RCC 7860 (cell line): ENCODE results near the gene PRSS36.
"Not testable (repeated sequence)": the region's sequence is repeated elsewhere in the genome, so short reads cannot be mapped to it uniquely, and the experiment has no call there.

ENCODE experiments used
- DNase-seq: peaks from one replicate; pipeline ENCODE4 v3.0.0-alpha.2; 2015; ENCODE audit warnings: low spot score
- FAIRE-seq: peaks from 2 replicates; lab custom pipeline; 2012; peaks lifted over from hg19 to GRCh38; lab: Jason Lieb, UNC

PRSS36 gene

DNA sequence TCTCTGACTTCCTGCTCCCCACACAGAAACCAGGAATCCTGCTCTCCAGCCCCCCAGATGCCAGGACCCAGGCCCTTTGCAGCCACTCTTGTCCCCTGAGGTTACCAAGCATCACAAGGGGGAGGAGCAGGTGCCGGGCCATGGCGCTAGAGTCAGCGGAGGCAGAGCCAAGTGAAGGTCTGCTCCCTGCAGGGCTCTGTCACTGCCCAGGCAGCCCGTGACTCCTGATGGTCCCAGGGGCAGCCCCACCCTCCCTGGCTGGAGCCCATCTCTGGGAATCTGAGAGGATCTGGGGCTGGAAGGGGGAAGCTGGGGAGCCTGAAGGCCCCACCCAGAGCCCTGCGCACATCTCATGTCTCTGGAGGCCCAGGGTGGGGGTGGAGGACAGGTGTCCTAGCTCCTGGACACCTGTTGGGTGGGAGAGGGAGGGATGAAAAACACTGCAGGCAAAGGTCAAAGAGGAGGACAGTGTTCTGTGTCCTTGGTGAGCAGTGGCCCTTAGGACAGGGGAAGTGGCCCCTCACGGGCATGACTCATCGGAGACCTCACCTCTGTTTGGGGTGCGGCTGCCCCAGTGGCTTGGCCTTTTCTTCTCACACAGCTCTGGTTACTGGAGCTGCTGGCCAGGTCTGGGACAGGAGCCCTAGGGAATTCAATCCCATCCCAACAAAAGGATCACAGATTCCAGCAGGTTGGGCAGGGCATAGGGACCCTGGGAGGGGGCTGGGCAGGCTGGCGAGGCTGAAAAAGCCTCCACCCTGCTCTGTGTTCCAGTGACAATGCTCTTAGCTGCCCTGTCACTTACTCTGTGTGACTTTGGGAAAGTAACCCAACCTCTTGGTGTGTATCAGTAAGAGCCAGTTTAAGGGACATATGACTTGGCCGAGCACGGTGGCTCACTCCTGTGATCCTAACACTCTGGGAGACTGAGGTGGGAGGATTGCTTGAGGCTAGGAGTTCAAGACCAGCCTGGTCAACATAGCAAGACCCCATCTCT, at the start of gene PRSS36:
TSS of gene PRSS36 (minus strand) at position 173 of the 997 bp plus-strand sequence. CDS start at position 142, 31 bp downstream.
- DNase-seq = no peak
- FAIRE-seq = no peak

- no peak for FAIRE-seq
- no peak for DNase-seq
These were observed 49.7 kb upstream of the PRSS36 start for GRCh38 chr16:31199430-31200041.

GRCh38 chr16:31198207-31198882, 48.5 kb upstream of the PRSS36 start:
- FAIRE-seq (no peak), DNase-seq (no peak)

GRCh38 chr16:31196324-31197088, 46.6 kb upstream of the PRSS36 start:
- DNase-seq (no peak), FAIRE-seq (no peak)

GRCh38 chr16:31195861-31196260, 46.0 kb upstream of the PRSS36 start:
- not testable (repeated sequence) for FAIRE-seq

DNA sequence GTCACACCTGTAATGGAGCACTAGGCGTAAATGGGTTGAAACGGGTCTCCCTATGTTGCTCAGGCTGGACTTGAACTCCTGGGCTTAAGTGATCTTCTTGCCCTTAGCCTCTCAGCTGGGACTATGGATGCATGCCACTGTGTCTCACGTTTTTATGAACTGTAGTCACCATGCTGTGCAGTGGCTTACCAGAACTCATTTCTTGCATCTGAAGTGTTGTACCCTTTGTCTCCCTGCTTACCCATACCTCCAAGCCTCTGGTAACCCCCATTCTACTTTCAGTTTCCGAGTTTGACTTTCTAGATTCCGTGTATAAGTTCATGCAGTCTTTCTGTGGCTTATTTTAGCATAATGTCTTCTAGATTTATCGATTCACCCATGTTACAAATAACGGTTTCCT, 45.0 kb upstream of the PRSS36 start:
- FAIRE-seq (no peak), DNase-seq (no peak)

More at GRCh38 chr16:31195861-31196260, 46.0 kb upstream of the PRSS36 start:
- DNase-seq = not testable (repeated sequence)

- FAIRE-seq (no peak), DNase-seq (no peak)
These were observed 44.0 kb upstream of the PRSS36 start for GRCh38 chr16:31193874-31194273.

DNA sequence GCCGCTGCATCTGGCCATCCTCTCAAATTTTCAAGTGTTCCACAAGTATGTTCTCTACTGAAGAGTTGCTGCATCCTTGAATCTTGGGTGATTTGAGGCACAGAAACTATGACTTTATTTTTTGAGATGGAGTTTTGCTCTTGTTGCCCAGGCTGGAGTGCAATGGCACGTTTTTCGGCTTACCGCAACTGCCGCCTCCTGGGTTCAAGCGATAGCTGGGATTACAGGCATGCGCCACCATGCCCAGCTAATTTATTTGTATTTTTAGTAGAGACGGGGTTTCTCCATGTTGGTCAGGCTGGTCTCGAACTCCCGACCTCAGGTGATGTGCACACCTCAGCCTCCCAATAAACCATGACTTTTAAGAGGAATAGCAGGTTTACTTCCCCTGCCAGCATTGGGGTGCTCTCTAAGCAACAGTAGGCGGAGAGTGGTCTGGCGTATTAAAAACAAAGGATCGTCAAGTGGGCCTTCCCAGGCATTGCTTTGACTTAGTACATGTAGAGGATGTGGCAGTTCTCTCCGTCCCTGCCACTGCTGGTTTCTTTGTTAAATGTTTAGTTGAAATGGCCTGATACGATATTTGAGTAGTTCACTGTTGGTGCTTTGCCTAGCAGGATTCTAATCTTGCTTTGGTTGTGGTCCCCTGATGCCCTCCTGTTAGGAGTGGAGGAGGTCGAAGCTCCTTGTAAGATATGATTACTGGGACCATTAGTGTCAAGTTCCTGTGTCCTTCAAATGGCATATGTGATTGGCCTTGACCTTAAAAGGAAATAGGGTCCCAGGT, 43.2 kb upstream of the PRSS36 start:
- FAIRE-seq = no peak
- DNase-seq = no peak

GRCh38 chr16:31191697-31192428, 42.0 kb upstream of the PRSS36 start:
- FAIRE-seq (no peak), DNase-seq (no peak)

DNA sequence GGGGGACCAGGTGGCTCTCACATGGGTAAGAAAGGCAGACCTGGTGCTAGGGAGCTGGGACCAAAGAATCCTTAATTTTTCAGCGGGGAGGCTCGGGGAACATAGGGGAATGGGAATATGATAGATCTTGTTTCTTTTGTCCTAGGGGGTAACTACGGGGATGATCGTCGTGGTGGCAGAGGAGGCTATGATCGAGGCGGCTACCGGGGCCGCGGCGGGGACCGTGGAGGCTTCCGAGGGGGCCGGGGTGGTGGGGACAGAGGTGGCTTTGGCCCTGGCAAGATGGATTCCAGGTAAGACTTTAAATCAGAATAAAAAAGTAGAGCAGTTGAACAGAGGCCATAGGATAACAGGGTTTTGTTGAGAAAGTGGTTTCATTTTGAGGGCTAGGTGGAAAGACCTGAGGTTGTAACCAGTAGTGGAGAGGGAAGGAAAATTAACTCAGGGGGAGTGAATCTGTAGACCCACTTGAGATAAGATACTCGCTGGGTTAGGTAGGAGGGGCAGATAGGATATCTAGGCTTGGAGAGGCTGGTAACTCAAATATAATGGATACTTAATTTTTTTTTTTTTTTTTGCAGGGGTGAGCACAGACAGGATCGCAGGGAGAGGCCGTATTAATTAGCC, 41.1 kb upstream of the PRSS36 start:
- FAIRE-seq (no peak), DNase-seq (no peak)

- FAIRE-seq (no peak), DNase-seq (no peak)
These were observed 40.2 kb upstream of the PRSS36 start for GRCh38 chr16:31190061-31190460.

- FAIRE-seq (no peak), DNase-seq (no peak)
These were observed 39.5 kb upstream of the PRSS36 start for GRCh38 chr16:31189412-31189778.

DNA sequence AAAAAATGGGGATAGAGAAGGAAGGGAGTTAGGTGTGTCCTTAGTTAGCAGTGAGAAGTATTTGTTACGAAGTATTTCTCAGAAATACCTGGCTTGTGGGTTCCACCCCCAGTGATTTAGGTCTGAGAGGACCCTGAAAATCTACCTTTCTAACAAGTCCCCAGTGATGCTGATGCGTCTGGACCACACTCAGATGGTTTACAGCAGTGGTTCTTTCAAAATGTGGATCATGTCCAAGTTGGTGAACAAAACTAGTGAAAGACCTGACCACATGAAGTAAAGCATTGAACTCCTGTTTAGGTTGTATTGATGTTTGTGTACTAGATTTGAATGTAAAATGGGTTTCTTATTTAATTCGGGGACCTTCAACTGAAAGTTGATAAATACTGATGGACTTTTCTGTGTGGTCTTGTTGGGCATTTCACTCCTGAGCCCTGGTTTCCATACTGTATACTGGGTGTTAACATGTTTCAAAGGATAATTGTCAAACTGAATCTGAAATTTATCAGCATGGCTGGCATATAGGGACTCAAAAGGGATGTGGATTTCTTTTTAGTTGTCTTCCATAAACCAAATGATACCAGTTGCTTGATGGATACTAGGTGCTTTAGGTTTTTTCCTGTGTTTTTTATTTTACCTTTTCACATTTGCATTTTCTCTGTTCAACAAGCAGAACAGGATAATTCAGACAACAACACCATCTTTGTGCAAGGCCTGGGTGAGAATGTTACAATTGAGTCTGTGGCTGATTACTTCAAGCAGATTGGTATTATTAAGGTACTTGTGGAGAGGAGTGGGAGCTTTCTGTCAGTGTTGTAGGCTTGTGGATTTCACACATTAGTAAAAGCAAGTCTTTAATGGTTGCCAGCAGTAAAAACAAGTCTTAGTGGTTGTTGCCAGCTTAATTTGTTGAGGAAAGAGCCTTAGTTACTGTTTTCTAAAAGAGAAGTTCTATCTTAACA, 38.9 kb upstream of the PRSS36 start:
- DNase-seq (no peak), FAIRE-seq (no peak)

DNA sequence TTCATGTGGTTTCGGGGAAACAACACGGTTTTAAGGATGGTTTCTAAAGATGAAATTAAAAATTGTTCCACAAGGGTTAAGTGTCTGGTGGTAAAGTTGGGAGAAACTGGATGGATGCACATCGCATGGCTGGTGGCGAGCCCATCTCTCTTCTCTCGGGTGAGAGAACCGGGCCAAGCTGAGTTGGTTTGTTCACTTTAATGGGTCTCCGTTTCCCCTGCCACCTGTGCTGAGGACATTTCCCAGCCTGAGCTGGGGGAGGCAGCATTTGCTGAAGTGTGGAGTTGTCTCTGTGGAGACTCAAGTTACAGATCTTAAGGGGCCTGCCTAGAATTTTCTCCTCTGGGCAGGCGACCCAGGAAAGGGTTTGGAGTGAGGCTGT, 37.9 kb upstream of the PRSS36 start:
- FAIRE-seq = no peak
- no peak for DNase-seq

- FAIRE-seq (no peak), DNase-seq (no peak)
These were observed 37.3 kb upstream of the PRSS36 start for GRCh38 chr16:31186930-31187807.

DNA sequence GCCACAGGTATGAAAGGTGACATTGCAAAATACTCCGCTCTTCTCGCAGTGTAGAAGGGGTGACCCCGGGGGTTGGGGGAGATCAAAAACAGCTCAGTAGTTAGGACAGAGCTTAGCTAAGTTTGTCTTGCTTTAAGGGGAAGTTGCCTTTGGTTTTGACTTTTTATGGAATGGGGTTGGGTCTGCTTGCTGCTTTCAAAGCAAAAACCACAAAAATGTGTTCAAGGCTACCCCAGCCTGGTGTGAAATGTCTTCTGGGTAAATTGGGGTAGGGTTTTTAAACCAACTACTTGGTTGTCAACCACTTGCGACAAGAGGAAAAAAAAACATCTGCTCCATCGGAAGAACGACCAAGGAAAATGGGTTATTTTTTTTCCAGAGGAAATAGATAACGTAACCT, 36.3 kb upstream of the PRSS36 start:
- DNase-seq (no peak), FAIRE-seq (no peak)

DNA sequence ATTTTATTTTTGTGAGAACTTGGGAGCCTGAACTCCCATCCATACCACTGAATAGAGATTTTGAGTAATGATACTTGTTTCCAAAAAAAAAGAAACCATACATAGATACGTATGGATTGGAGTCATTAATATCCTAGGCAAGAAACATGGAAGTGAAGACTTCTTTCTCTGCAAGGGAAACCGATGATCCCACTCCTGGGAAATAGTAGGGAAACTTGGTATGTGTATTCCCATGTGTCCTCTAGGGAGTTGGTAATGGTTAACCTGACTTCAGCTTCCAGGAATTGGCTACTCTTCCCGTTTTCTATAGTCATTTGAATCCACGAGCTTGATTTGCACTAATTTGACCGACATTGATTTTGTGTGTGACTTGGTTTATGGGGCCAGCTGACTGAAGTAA, 35.5 kb upstream of the PRSS36 start:
- no peak for FAIRE-seq
- no peak for DNase-seq
